GM06990 (cell line): ENCODE results near the gene MYL10.

ENCODE experiments used
- DNase-seq: peaks from one replicate; pipeline ENCODE4 v3.0.0-alpha.2; 2011; ENCODE audit not compliant: insufficient read length; ENCODE audit errors: extremely low read depth
- H3K27me3 ChIP-seq: replicated peaks from 2 replicates; pipeline ENCODE4 v1.6.0; 2011; ENCODE audit warnings: low read length; ENCODE audit not compliant: control insufficient read depth, insufficient read depth
- H3K36me3 ChIP-seq: 2 replicates; pipeline ENCODE4 v1.5.1; 2011; ENCODE audit warnings: low read length; ENCODE audit not compliant: control insufficient read depth, insufficient read depth
- H3K4me3 ChIP-seq: replicated peaks from 2 replicates; pipeline ENCODE4 v1.5.1; 2011; ENCODE audit warnings: low read depth, mild to moderate bottlenecking, control low read depth, low read length
- CTCF ChIP-seq: IDR thresholded peaks from 2 replicates; pipeline ENCODE4 v1.5.1; 2011; ENCODE audit warnings: low read length, control low read depth, mild to moderate bottlenecking, inconsistent platforms; ENCODE audit not compliant: insufficient read depth, poor library complexity, severe bottlenecking

The MYL10 gene

GRCh38 chr7:101567230-101567629 lies 61.9 kb downstream of the MYL10 start:
- no peak overlapping the region for H3K4me3 ChIP-seq
- H3K36me3 ChIP-seq: no peaks in the 10 kb centered on the region
- no peak for TF ChIP-seq CTCF
- no peaks in the 10 kb centered on the region for H3K27me3 ChIP-seq
- no peak for DNase-seq

GRCh38 chr7:101565601-101566209 lies 63.4 kb downstream of the MYL10 start:
- Histone ChIP-seq H3K36me3 (no peaks in the 10 kb centered on the region), H3K27me3 (no peaks in the 10 kb centered on the region), H3K4me3 (no peak overlapping the region)
- DNase-seq: no peak
- no peak for TF ChIP-seq CTCF

DNA sequence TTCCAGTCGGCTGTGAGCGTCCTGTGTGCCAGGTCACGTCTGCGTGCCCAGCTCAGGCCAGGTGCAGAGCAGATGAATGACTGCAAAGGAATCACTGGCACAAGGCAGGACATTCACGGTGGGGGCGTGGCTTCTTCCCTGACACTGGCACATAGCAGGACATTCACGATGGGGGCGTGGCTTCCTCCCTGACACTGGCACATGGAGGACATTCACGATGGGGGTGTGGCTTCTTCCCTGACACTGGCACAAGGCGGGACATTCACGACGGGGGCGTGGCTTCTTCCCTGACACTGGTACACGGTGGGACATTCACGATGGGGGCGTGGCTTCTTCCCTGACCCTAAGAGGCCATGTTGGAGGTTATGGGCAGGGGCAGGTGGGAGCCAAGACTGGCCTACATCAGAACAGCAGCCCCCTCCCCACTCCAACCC lies 64.3 kb downstream of the MYL10 start:
- Histone ChIP-seq H3K27me3 (no peaks in the 10 kb centered on the region), H3K36me3 (no peaks in the 10 kb centered on the region), H3K4me3 (no peak overlapping the region)
- no peak for DNase-seq
- TF ChIP-seq CTCF: no peak

GRCh38 chr7:101563943-101564777 lies 64.9 kb downstream of the MYL10 start:
- Histone ChIP-seq H3K36me3 (no peaks in the 10 kb centered on the region), H3K27me3 (no peaks in the 10 kb centered on the region), H3K4me3 (no peak overlapping the region)
- no peak for DNase-seq
- TF ChIP-seq CTCF: no peak
